OCI-LY7 (cell line): ENCODE measurements around the gene IGSF23. TPM values are rescaled to one million over a fixed set of nuclear protein-coding genes. Genes with fewer than 3 reads are reported as not detected.

Experiments used
- BruUV-seq: library from RNA; stranded (reverse); fragments of 400-500 nt; replicated peaks from 2 replicates; lab custom pipeline; 2021; lab: Mats Ljungman, UMichigan
- CTCF ChIA-PET: fragments of 300-600 bp; sonication (Branson Sonifier 250); formaldehyde crosslinking; loops from one replicate; lab custom pipeline; 2022; ENCODE audit warnings: antibody characterized with exemption; ENCODE audit not compliant: unreplicated experiment; lab: Charles Lee
- POLR2A ChIA-PET: fragments of 300-600 bp; sonication (Branson Sonifier 250); formaldehyde crosslinking; loops from one replicate; lab custom pipeline; 2022; ENCODE audit warnings: antibody characterized with exemption; lab: Charles Lee
- DNase-seq: peaks from one replicate; pipeline ENCODE4 v3.0.0-alpha.2; 2015; ENCODE audit warnings: low spot score
- H2AFZ ChIP-seq: fragments of 200-600 bp; sonication (generic), shearing (Covaris generic); 2 replicates; pipeline ENCODE4 v1.6.1; 2014; ENCODE audit warnings: mild to moderate bottlenecking, antibody characterized with exemption, low read length, moderate library complexity
- H3K27ac ChIP-seq: fragments of 200-600 bp; sonication (generic); 2 replicates; pipeline ENCODE4 v1.5.1; 2014; ENCODE audit warnings: mixed run types, low read depth, mild to moderate bottlenecking, moderate library complexity, low read length, inconsistent platforms; ENCODE audit not compliant: poor library complexity, severe bottlenecking
- H3K36me3 ChIP-seq: fragments of 200-600 bp; sonication (generic); 2 replicates; pipeline ENCODE4 v1.6.1; 2014; ENCODE audit warnings: mild to moderate bottlenecking, antibody characterized with exemption, low read length, moderate library complexity, mixed read lengths; ENCODE audit not compliant: insufficient read depth
- H3K4me1 ChIP-seq: fragments of 200-600 bp; sonication (generic); 2 replicates; pipeline ENCODE4 v1.5.1; 2014; ENCODE audit warnings: mild to moderate bottlenecking, low read length; ENCODE audit not compliant: insufficient read depth, poor library complexity, severe bottlenecking
- H3K4me2 ChIP-seq: fragments of 200-600 bp; sonication (generic); 2 replicates; pipeline ENCODE4 v1.6.1; 2014; ENCODE audit warnings: mild to moderate bottlenecking, low read length
- H3K4me3 ChIP-seq: fragments of 200-600 bp; sonication (generic); 2 replicates; pipeline ENCODE4 v1.5.1; 2014; ENCODE audit warnings: mild to moderate bottlenecking, low read depth, low read length; ENCODE audit not compliant: poor library complexity, severe bottlenecking
- H3K79me2 ChIP-seq: fragments of 200-600 bp; sonication (generic); 2 replicates; pipeline ENCODE4 v1.6.1; 2016; ENCODE audit warnings: low read depth, mild to moderate bottlenecking, low read length, moderate library complexity, mixed read lengths; ENCODE audit not compliant: insufficient read depth
- H3K9me2 ChIP-seq: fragments of 200-600 bp; sonication (generic); 2 replicates; pipeline ENCODE4 v1.6.1; 2016; ENCODE audit warnings: mild to moderate bottlenecking, low read length, mixed read lengths; ENCODE audit not compliant: insufficient read depth
- H3K9me3 ChIP-seq: fragments of 200-600 bp; sonication (generic); 2 replicates; pipeline ENCODE4 v1.6.1; 2014; ENCODE audit warnings: mild to moderate bottlenecking, mixed run types, low read length, mixed read lengths
- H4K20me1 ChIP-seq: fragments of 200-600 bp; sonication (generic); 2 replicates; pipeline ENCODE4 v1.6.1; 2014; ENCODE audit warnings: mild to moderate bottlenecking, antibody characterized with exemption, low read length, moderate library complexity, mixed read lengths; ENCODE audit not compliant: insufficient read depth
- EZH2phosphoT487 ChIP-seq: fragments of 200-600 bp; sonication (generic); IDR thresholded peaks from 2 replicates; pipeline ENCODE4 v1.6.1; 2018; ENCODE audit warnings: low read depth, borderline replicate concordance, mild to moderate bottlenecking, mixed run types, antibody characterized with exemption, low read length, moderate library complexity, mixed read lengths
- intact Hi-C: fragments of 100-400 bp; cut with micrococcal nuclease; formaldehyde crosslinking; loops from one replicate; pipeline ENCODE4 v1.10.0; 2022; ENCODE audit not compliant: unreplicated experiment
- total RNA-seq, 2 experiments: library from RNA; depleted of rRNA in 1 of 2; stranded (reverse); fragments of >200 nt in 1 of 2; shearing (Covaris generic) in 1 of 2; gene quantifications; 2 replicates each; pipeline ENCODE4 v1.2.3, GENCODE V29; 2014 to 2022
- TF ChIP-seq, protein P1 (sequence below): fragments of 200-600 bp; sonication (generic); conservative IDR thresholded peaks from 2 replicates; pipeline ENCODE4 v1.5.1; 2014; ENCODE audit warnings: mild to moderate bottlenecking, antibody characterized with exemption, low read length, moderate library complexity, mixed read lengths

Gene IGSF23
- total RNA-seq, 2 experiments from 2014 or later = not detected

DNA sequence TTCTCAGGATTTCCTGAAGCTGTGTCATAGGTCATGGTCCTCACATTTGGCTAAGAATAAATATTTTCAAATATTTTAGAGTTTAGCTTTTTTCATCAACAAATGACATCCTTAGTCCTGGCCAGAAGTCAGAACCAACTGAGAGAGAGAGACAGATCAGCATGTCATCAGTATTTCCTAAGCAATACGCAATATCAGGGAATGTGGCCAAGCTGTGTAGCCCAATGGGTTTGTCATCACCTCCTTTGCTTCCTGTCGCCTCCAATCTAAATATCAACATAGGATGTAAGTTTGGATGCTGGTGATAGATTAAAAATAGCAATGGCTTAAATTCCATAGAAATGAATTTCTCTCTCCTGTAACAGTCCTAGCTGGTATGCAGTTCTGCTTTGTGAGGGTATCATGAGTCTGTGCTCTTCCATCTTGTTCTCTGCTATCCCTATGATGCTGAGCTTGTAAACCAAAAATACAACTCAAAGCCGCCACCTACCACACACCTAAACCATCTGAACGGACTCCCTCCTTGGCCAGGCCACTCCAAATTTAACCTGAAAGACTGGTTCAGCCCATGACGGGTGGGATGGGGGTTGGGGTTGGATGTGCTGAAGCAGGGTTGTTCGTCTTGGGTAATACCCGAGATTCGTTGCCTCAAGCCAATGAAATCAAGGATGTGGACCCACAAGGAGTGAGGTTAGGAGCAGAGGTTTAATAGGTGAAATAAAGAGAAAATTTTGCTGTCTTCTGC, 10.0 kb upstream of the IGSF23 start:
- Histone ChIP-seq H3K4me2 (no peak overlapping the region), H4K20me1 (no peaks in the 10 kb centered on the region), H2AFZ (no peak overlapping the region), H3K9me3 (no peaks in the 10 kb centered on the region), H3K4me3 (no peak overlapping the region), H3K9me2 (no peaks in the 10 kb centered on the region), H3K36me3 (no peaks in the 10 kb centered on the region), H3K27ac (no peak overlapping the region), H3K4me1 (no peaks in the 10 kb centered on the region), H3K79me2 (no peaks in the 10 kb centered on the region)
- DNase-seq = no peak
- ChIA-PET CTCF (no interaction called here), POLR2A (no interaction called here)
- BruUV-seq = no TSS peak
- intact Hi-C loops = no loop called here
- TF ChIP-seq EZH2phosphoT487 = no peak
- TF ChIP-seq, protein P1, sequence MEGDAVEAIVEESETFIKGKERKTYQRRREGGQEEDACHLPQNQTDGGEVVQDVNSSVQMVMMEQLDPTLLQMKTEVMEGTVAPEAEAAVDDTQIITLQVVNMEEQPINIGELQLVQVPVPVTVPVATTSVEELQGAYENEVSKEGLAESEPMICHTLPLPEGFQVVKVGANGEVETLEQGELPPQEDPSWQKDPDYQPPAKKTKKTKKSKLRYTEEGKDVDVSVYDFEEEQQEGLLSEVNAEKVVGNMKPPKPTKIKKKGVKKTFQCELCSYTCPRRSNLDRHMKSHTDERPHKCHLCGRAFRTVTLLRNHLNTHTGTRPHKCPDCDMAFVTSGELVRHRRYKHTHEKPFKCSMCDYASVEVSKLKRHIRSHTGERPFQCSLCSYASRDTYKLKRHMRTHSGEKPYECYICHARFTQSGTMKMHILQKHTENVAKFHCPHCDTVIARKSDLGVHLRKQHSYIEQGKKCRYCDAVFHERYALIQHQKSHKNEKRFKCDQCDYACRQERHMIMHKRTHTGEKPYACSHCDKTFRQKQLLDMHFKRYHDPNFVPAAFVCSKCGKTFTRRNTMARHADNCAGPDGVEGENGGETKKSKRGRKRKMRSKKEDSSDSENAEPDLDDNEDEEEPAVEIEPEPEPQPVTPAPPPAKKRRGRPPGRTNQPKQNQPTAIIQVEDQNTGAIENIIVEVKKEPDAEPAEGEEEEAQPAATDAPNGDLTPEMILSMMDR = no peak

DNA sequence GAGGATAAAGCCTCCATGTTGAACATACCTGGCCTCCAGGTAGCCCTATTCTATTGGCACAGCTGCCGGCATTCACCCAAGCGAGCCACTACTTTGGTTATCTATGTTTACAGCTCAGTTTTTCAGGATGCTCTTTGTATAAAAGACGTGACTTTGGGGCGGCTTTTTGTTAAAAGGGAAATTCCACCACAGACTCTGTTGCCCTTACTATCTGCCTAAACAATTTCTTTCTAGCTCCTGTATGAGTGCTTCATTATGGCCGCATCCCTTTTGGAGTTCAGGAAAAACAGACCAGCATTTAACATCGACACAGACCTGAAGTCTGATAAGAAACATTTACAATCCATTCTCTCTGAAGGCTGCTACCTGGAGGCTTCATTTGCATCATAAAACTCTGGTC, 9.1 kb upstream of the IGSF23 start:
- Histone ChIP-seq H3K4me3 (no peak overlapping the region), H3K4me1 (no peaks in the 10 kb centered on the region), H3K36me3 (no peaks in the 10 kb centered on the region), H3K27ac (no peak overlapping the region), H4K20me1 (no peaks in the 10 kb centered on the region), H3K9me2 (no peaks in the 10 kb centered on the region), H3K4me2 (no peak overlapping the region), H3K79me2 (no peaks in the 10 kb centered on the region), H2AFZ (no peak overlapping the region), H3K9me3 (no peaks in the 10 kb centered on the region)
- ChIA-PET CTCF (no interaction called here), POLR2A (interaction anchor here (0.8 kb wide), 1 partner anchor 9 kb away, joined by 3 read pairs; no protein-coding TSS in a partner anchor)
- DNase-seq = no peak
- no TSS peak for BruUV-seq
- no peak for TF ChIP-seq EZH2phosphoT487
- TF ChIP-seq, protein P1 = no peak
- intact Hi-C loops = no loop called here

DNA sequence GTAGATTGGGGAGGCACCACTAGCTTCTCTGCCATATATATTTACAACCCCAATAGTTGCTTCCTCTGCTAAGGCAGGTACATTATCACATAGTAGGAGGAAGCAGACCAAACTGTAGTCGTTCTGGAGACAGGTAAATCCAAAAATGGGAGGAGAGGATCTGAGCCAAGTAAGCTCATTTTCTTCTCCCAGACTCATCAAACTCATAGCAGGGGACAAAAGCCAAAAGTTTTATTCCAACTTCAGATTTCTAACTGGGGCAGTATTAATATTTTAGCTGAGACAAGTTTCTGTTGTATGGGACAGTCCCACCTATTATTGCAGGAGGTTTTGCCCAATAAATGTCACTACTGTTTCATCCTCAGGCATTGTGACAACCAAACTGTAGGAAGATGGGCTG, 7.8 kb upstream of the IGSF23 start:
- Histone ChIP-seq H3K9me3 (no peaks in the 10 kb centered on the region), H3K4me3 (no peak overlapping the region), H3K27ac (no peak overlapping the region), H3K79me2 (no peaks in the 10 kb centered on the region), H4K20me1 (no peaks in the 10 kb centered on the region), H3K4me2 (no peak overlapping the region), H3K36me3 (no peaks in the 10 kb centered on the region), H3K4me1 (no peaks in the 10 kb centered on the region), H3K9me2 (no peaks in the 10 kb centered on the region), H2AFZ (no peak overlapping the region)
- ChIA-PET POLR2A (no interaction called here), CTCF (no interaction called here)
- DNase-seq = no peak
- TF ChIP-seq, protein P1 = no peak
- TF ChIP-seq EZH2phosphoT487 = no peak
- no TSS peak for BruUV-seq
- intact Hi-C loops = no loop called here
